T-helper 2 cell treated with Interferon-gamma antibody and Interleukin-4, amounts not matched to agents 5 μg/mL and 100 μg/mL, for 36 hours (primary cell): Measurements from ENCODE around the gene SPINK8.

Experiments
- DNase-seq: peaks from one replicate; pipeline ENCODE4 v3.0.0; 2021; ENCODE audit warnings: low spot score
- H3K27ac Mint-ChIP-seq: one replicate; pipeline ENCODE4 v1.8.0; 2021; ENCODE audit warnings: mild to moderate bottlenecking, mixed read lengths
- H3K27me3 Mint-ChIP-seq: one replicate; pipeline ENCODE4 v1.8.0; 2021; ENCODE audit warnings: low read depth, mixed read lengths
- H3K36me3 Mint-ChIP-seq: one replicate; pipeline ENCODE4 v1.8.0; 2021; ENCODE audit warnings: low read depth, mixed read lengths
- H3K4me1 Mint-ChIP-seq: one replicate; pipeline ENCODE4 v1.8.0; 2021; ENCODE audit warnings: low read depth, mixed read lengths
- H3K4me3 Mint-ChIP-seq: one replicate; pipeline ENCODE4 v1.8.0; 2022; ENCODE audit warnings: mild to moderate bottlenecking, moderate library complexity, mixed read lengths
- H3K9me3 Mint-ChIP-seq: one replicate; pipeline ENCODE4 v1.8.0; 2021; ENCODE audit warnings: mixed read lengths

SPINK8 gene

GRCh38 chr3:48258530-48258929 lies 74.9 kb downstream of the SPINK8 start:
- H3K27ac Mint-ChIP-seq: no peak overlapping the region
- H3K4me3 Mint-ChIP-seq: no peak overlapping the region
- peaks cover 4% of the 10 kb centered on the region for H3K4me1 Mint-ChIP-seq
- no peak for DNase-seq
- peaks cover 9% of the 10 kb centered on the region for H3K9me3 Mint-ChIP-seq
- peaks cover 49% of the 10 kb centered on the region for H3K36me3 Mint-ChIP-seq
- no peaks in the 10 kb centered on the region for H3K27me3 Mint-ChIP-seq
